HuH-7.5 (cell line): Measurements from ENCODE around the gene TWF1.
"Not testable (repeated sequence)": the region's sequence is repeated elsewhere in the genome, so short reads cannot be mapped to it uniquely, and the experiment has no call there.

Experiments
- DNase-seq: peaks from one replicate; pipeline ENCODE4 v3.0.0; 2011; ENCODE audit warnings: low spot score

TWF1 gene

DNA sequence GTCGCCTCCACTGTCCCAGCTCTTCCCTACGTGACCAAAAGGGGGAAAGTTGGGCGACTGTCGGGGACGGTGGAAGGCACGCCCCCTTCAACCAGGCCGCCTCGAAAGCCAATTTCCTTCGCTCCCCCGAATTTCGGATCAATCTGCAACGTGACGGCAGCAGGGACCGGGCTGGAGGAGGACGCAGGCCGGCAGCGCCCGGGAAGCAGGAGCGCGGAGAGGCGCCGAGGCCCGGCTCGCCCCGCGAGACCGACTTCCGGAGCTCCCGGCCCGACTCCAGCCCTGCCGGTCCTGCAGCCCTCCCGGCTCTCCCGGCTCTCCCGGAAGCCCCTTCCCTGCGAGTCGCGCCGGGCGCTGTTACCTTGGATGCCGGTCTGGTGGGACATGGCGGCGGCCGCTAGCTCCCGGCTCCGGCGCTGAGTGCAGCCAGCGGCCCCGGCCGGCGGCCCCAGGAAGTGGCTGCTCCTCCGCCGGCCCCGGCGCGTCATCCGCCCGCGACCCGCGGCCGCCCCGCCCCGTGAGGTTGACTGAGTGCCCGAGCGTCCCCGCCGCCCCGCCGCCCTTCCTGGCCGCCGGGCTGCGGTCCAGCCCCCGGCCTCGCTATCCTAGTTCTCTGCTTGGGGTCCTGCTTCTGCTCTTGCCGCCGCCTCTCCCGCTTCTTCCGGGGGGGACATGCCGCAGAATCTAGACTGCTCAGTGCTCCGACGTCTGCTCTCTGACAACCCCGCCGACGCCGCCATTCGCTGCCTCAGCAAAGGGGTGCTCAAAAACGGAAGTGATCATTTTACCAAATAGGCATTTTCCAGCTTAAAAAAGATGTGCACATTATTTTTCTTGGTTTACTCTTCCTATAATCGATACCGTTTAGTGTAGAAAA is at the start of gene TWF1:
TWF1 (minus strand) TSS at position 458 of the 877 bp plus-strand sequence; CDS start at position 386, 72 bp downstream.
- DNase-seq = peak; percentile 65

DNA sequence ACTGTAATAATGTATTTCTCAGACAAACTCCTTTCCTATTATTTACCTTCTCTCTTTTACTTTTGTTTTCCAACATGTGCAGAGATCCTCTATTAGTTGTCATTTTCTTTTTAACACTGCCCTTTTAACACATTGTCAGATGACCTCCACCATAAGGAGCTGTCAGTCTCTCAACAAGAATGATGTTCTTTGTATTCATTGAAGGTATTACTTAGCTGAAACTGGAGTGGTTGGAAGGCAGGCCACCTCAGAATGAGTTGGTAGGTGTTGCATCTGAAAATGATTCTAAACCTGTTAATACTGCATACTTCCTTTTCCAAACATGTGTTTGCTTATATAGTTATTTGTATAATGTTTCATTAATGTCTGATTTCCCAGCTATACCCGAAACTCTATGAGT is 46.6 kb upstream of the TWF1 start:
- no peak for DNase-seq

DNA sequence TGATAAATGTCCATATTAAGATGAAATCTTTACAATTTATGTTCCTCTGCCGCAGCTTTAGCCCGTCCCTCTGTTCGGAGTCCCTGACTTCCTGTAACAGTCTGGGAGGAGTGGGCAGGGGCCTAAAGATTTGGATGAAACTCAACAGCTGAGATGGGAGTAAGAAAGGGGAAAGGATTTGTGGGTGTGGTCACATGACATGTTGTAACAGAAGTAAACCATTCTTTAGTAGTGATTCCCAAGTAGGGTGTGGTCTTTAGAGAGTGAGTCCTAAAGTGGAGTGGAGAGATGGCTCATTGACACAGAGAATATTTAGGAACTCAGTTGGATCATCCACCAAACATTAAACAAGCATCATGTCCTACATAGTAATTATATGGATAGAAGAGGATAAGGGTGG is 42.7 kb upstream of the TWF1 start:
- DNase-seq = no peak

DNA sequence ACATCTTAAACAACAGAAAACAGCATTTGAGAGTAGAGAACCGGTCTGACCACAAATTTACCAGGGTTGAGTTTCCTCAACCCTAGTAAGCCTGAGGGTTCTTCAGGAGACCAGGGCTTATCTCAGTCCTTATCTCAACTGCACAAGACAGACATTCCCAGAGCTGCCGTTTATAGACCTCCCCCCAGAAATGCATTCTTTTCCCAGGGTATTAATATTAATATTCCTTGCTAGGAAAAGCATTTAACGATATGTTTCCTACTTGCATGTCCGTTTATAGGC is 42.0 kb upstream of the TWF1 start:
- DNase-seq = no peak

DNA sequence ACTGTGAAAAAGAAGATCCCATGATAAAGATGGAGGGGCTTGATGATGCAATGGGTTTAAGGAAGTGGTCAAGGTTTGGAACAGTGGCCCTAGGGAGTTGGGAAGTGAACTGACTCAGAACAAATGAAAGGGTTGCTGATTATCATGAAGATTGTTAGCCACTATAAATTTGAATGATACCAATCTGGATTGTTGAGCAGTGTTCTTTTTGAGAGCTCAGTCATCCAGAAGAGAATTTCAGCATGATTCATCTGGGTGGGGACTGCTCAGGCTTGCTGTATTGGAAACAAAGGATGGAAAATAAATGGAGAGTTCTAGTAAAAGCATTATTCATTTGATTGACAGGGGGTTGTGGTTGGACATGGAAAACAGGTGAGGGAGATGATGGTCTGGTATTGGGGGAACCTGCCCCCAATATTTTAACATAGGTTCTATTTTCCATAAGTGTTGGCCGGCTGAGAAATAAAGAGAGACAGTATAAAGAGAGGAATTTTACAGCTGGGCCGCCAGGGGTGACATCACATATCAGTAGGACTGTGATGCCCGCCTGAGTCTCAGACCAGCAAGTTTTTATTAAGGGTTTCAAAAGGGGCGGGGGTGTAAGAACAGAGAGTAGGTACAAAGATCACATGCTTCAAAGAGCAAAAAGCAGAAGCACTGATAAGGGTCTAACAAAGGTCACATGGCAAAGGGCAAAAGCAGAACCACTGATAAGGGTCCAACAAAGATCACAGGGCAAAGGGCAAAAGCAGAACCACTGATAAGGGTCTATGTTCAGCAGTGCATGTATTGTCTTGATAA is 41.5 kb upstream of the TWF1 start:
- DNase-seq = not testable (repeated sequence)

DNA sequence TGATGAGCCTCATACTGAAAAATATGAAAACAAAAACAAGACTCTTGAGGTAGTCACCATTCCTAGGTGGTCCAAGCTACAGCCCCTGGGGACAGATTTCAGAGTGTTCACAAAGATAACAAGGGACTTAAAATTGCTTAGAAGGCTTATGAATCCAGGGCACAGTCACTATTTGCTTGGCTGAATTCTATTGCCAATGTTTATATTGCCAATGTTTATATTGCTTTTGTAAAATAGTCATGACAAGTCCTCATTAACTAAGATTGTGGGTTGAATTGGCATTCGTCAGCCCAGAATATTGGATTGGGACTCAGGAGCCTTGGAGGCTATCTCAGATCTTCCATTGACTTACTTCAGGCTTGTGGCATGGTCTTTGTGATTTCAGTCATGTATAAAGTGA is 36.1 kb upstream of the TWF1 start:
- DNase-seq = no peak

DNA sequence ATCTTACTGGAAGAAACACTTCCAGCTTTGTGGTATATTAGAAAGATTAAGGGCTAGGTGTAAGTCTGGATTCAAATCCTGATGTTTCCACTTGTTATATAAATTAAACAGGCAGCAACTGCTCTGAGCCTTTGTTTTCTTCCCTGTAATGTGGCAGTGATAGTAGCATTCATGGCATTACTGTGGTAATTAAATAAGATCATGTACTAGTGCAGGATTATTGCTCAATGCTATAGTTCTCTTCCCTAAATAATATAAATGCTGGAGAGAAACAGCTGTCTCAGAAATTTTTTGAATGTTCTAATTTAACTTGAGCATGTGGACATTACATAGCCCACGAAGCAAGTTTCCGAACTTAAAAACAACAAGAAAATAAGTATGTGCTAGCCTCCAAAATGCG is 35.1 kb upstream of the TWF1 start:
- DNase-seq = no peak

DNA sequence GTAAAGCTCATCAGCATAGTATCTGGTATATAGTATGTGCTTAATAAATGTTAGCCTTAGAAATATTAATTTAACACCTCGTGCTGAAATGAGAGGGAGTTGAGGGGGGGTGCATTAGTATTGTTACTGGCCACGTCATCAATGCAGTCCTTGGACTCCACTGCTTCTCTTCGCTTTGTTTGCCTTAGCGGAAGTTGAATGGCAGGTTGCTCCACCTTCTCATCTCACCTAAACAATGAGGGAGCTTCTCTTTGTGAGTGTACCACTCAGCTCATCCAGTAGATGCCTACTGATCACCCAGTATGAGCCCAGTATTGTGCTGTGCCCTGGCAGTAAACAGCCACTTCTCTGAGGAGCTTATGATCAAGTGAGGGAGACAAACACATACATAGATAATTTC is 34.2 kb upstream of the TWF1 start:
- no peak for DNase-seq

DNA sequence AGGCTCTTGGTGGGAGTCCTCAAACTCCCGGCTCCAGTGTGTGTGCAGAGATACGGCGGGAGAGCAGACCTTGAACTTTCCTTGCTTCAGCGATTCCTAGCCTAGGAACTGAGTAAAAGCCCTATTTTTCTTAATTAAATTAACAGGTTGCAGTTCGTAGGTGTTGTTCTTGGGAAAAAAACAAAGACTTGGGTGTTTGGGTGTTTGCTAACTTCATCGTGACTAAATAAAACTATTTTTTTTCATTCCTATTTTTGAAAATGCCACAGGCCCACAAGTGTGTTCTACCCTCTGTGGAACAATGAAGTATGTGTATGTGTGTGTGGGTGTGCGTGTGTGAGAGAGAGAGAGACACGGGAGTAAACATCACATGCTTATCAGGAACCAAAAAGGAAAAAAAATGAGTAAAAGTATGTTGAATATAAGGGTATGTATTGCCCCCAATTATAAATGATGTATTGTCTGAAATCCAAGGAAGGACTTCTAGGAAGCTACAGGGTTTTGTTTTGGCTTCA is 30.4 kb upstream of the TWF1 start:
- no peak for DNase-seq

DNA sequence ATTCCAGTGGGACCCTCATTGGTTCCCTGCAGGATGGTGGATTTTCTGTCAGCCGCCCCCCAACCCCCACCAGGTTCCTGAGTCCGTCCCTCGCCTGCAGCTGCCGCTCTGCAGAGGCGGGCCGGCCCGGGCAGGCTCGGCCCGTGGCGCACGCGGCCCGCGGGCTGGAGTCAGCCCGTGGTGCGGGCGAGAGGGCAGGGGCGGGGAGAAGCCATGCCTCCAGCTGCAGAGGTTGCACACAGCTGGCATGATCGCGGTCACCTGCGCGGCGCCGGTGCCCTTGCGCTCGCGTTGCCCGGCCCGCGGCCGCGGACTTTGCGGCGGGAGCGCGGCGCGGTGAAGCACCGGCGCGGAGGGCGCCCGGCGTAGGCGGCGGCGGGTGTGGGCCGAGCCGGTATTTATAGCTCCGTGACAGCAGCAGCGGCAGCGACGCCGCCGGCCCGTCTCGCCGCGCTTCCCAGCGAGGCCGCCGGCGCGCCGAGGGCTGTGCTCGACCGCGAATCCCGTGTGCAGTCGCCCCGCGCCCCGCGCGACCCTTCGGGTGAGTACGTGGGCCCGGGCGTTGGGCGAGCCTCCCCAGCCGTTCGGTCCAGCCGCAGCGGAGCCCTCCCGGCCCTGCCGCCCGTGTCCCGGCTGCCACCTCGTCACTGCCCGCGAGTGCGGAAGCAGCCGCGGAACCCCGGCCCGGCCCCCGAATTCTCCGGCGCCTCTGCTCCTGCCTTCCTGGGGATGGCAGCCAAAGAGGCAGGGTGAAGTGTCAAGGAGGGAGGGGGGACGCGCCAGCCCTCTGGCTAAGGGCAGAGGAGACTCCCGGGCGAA is 29.7 kb upstream of the TWF1 start, which contains the start of gene TMEM117:
TMEM117 (plus strand) TSS at position 426 of the 819 bp plus-strand sequence.
- peak; percentile 50 for DNase-seq

DNA sequence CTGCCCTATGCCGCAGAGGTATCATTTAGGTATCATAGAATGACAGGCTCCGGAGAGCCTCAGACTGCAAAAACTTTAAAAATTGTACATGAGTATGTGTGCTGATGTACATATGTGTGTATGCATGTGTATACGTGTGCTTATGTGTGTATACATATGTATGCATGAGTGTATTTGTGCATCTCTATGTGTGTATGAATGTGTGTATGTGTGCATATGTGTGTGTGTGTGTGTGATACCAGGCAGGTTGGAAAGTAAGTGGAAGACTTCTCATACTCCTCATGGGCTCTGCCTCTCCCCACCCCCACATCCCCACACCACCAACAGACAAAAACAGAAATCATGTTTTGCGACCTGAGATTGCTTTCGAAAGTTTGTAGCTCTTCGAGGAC is 29.1 kb upstream of the TWF1 start:
- DNase-seq = no peak

DNA sequence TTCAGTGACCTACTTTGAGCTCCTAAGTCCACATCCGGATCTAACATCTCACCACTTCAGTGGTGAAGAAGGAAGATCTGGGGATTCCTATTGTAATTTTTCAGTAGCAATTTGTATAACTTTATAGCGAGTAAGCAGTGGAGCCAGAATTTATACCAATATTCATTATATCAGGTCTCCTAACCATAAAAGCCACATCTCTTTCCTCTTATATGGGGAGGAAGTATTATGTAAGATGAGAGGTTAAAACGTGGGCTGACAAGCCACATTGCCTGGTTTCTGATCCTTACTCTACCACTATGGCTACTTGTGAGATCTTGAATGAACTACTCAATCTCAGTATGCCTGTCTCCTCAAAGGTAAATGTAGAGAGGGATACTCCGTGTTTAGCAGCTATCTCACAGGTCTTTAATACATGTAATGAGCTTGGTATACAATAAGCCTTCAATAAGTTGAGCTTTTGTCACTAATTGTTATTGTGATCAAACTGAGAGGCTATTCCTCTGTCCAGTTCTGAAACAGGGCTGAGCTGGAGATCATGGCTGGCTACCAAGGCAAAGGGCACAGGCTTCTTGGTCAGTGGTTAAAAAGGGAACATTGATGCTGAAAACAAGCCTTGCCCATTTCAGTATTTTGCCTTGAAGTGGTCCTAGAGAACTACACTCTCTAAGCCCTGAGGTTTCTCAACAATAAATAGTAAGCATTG is 26.5 kb upstream of the TWF1 start:
- no peak for DNase-seq

DNA sequence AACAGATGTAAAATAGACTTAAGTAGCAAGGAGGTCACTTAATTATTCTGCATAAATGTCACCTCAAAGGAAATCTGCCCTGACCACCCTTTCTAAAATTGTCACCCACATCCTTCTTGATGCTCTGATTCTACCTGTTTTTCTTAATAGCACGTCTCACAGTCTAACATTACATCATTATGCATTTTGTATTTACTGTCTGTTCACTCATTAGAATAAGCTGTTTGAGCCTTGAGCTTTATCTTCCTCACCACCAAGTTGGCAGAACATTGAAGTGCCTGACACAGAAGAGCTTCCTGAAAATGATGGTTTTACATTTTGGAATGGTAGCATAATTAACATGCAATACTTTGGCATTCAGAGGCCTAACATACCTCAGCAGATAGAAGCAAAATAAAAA is 21.0 kb upstream of the TWF1 start:
- no peak for DNase-seq

DNA sequence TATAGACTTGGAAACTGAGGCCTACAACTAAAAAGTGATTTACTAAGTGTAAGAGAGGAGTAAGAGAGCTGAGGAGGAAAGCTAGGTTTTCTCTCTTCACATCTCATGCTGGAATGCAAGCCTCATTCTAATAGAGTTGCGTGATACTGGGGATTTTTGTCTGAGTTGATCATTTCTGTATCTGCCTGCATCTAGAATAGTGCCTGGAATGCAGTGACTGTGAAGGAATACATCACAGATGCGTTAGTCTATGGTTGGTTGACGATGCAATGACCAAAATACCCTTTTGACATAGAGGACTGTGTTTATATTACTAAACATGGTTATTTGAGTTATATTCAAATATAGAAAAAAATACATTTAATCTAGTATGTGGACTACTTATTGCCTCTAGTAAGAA is 20.6 kb upstream of the TWF1 start:
- no peak for DNase-seq

DNA sequence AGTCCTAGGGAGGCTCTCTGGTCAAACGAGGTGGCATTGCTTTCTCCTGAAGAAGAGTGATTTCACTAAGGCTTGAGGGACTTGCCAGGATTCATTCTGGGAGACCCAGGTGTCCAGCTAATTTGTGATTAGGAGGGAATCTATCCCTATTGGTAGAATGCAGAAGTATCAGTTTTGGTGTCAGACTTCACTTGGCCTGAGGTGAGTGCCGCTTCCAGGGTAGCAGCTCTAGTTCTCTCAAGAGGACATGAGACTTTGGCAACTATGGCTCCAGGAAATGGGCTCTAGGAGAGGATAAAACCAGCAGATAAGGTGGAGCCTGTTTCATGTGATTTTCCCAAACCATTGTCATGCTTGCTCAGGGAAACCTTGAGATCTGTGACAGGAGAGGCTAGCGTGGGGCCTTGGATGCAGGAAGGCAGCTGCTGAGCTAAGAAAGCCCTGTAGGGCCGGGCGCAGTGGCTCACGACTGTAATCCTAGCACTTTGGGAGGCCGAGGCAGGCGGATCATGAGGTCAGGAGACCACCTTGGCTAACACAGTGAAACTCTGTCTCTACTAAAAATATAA is 18.2 kb upstream of the TWF1 start:
- no peak for DNase-seq

DNA sequence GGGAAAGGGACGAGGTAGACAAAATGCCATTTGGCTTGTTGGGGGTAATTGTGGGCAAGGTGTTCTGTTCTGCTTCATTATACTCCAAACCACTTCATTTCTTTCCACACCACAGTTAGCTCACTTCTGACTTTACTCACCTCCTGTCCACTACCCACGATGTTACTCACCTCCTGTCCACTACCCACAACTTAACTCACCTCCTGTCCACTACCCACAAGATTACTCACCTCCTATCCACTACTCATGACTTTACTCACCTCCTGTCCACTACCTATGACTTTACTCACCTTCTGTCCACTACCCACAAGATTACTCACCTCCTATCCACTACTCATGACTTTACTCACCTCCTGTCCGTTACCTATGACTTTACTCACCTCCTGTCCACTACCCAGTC is 10.1 kb upstream of the TWF1 start:
- DNase-seq = no peak

DNA sequence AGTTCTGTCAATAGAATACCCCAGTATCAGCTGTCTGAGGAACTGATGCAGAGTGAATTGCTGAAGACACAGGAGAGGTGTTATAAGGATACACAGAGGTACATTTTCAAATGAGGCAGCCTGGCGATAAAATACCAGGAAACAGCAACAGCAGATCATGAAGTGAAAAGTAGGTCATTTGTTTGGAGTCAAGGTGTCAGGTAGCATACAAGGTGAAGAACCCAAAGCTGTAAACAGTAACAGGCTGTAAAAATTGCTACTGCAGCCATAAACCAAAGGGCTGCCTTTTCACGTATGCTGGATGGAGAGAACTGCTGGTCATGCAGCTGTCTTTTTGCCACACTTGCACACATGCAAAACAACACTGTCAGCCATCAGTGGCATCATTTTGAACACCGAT is 9.3 kb upstream of the TWF1 start:
- no peak for DNase-seq

DNA sequence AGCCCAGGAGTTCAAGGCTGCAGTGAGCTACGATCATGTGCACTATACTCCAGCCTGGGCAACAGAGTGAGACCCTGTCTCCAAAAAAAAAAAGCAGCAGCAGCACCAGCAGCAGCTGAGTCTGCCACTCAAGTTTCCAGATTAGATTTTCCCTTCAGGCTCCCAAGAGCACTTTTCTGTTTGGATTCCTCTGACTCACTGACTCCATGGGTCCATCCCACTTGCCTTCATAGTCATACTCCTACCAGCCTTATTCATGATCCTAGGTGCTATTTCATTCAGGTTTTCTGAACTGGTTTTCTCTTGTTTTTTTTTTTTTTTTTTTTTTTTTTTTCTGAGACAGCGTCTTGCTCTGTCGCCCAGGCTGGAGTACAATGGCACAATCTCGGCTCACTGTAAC is 6.8 kb upstream of the TWF1 start:
- DNase-seq = no peak

DNA sequence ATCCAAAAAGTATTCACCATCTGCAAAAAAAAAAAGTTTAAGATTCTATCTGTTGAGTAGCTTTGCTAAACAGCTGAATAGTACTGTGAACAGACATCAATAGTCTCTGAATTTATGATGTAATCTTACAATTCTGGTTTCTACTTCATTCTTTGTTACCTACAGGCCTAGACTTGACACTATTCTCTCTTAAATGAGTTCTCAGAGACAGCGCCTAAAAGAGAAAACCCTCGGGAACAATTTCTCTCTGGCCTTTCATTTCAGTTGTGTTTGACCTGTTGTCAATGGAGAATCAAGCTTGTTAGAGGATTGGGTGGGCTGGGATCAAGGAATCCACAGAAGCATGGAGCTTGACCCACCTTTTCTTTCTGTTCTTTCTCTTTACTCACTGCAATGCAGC is 5.9 kb upstream of the TWF1 start:
- DNase-seq = no peak

DNA sequence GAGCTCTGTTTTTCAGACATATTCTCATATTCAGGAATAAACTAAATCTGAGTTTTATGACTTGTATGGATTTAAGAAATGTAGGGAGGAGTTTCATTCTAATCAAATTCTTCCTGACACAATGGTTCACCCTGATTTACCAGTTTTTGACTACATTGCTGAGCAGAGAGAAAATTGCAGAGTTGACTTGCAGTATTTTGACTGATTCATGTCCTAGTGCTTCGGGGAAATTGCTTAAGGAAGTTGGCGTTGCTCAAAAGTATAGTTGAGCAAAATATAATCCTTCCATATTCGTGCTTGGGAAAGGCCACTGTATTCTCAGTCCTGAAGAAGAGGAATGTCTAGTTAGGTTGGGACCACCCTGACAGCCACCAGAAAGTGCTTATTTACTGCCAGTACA is 1.3 kb upstream of the TWF1 start:
- no peak for DNase-seq

DNA sequence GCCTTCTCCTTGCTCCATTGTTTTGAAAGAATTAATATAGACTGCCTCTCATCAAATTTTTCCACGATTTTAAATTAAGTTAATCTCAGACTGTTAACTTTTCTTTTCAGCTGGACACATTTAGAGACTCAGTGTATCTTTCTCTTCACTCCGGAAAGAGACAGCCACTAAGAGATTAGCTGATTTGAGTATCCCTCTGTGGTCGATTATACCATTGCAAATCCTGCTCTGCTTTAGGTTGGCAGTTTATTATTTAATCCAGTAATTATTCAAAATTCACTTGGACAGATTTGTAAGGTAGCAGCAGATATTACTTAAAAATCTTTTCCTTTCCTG is 588 bp upstream of the TWF1 start:
- no peak for DNase-seq
